GM19463 (cell line): ENCODE results near the gene SCN1B.

Experiments used
- ATAC-seq: cut with Tn5 transposase; IDR thresholded peaks from one replicate; pipeline ENCODE4 v1.9.1; 2021; ENCODE audit warnings: mild to moderate bottlenecking, moderate library complexity; ENCODE audit not compliant: unreplicated experiment

The SCN1B gene

DNA sequence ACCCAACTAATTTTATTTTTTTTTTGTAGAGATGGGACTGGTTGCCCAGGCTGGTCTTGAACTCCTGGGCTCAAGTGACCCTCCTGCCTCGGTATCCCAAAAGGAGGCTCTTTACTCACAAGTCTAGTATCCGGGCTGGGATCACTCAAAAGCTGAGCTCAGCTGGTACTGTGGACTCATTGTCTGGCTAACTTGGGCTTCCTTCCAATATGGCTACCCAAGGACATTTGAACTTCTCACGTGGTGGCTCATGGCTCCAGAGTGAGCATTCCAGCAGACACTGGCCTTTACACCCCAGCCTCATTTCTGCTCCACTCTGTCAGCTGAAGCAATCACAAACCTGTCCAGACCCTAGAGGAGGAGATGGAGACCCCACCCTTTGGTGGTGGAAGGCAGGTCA, 40.2 kb downstream of the SCN1B start:
- ATAC-seq, result no peak

DNA sequence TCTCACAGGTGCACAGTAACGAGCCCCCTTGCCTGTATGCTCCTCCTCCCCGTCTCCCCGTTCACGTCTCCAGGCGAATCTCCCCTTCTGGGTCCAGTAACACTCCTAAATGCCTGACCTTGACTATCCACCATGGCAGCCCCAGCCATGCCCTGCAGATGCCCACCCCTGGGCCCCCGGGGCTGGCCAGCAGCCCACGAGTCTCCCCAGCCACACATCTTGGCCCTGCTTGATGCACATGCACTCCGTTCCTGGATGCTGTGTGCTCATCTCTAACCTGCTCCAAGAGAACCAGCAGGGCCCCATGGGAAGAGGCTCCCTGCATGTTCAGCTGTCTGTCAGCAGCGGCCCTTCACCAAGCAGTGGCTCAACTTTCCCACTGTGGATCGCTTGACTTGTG, 43.2 kb downstream of the SCN1B start:
- no peak for ATAC-seq

DNA sequence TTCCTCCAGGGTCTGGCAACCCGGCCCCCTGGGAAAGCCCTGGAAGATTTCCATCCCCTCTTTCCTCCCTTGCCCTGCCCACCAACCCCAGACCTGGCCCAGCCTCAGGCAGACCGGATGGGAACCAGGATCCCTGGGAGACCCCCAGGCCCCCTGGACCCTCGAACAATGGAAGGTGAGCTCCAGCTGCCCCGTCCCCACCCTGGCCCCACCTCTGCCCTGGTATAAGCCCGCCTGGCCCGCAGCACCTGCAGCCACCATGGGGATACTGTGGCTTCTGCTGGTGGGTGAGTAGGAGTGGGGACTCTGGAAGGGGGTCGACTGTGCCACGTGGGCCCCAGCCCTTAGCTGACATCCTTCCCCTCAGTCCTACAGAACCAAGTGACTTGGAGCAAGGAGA, 43.7 kb downstream of the SCN1B start:
- ATAC-seq, result no peak

DNA sequence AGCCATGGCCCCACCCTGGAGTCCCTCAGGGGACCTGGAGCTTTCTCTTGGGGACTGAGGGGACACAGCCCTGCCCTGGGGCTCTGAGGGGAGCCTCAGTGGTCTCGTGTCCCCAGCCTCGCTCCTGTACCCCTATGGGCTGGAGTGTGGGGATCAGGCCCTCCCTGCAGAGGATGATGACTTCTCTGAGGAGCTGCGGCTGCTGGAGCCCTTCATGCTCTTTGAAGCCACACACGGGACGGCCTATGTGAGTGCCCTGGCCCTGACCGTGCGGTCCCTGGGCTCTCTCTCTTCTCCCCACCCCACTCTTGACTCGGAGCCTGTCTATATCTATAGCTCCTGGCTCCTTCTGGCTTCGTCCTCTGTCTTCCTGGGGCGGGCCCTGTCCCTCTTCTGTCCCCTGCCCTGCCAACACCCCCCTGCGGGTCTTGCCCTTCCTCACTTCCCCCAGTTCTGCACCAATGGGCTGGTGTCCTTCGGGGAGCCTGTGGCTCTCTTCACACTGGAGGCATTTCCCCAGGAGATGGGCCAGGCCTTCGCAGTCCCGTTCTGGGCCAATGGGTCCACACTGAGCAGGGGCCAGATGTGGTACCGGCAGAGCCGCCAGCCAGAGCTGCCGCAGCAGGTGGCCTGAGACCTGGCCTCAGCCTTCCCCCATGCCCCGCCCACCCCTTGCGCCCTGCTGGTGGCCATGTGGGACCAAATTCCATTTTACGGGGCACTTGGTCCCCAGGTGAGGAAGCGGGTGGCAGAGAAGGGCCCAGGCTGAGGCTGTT, 44.3 kb downstream of the SCN1B start:
- ATAC-seq, result no peak

GRCh38 chr19:35075202-35076025, 45.1 kb downstream of the SCN1B start:
- no peak for ATAC-seq

DNA sequence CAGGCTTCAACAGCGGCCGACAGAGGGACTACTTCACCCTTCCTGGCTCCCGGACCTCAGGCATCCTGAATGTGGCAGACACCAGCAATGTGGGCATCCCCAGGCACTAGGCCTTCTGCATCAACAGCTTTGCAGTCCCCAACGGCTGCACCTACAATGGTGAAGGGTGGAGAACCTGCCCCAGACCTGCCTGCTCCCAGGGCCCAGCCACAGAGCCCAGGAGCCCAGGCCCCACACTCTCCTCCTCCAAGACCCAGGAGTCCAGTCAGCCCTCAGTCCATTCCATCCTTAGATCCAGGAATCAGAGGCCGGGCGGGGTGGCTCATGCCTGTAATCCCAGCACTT, 45.7 kb downstream of the SCN1B start:
- ATAC-seq, result no peak

DNA sequence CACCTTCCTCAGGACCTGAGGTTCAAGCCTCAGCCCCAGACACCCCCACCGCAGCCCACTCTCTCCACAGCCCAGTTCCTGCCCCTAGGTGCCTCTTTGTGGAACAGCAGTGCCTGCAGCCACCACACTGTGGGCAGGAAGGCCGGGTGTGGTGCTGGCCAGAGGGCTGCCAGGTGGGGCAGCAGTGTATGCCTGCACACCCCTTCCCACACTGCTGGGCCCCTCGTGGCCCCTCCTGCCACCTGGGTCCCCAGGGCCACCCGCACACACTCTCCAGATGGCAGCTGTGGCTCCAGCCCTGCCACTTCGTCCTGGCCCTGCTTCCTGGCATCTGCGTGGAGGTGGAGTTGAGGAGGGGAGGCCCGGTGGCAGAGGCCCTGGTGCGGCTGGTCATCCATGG, 46.4 kb downstream of the SCN1B start:
- ATAC-seq, result no peak

GRCh38 chr19:35077411-35078223, 47.3 kb downstream of the SCN1B start:
- no peak for ATAC-seq

GRCh38 chr19:35079826-35080225, 49.6 kb downstream of the SCN1B start:
- no peak for ATAC-seq

- no peak for ATAC-seq
These were observed 50.4 kb downstream of the SCN1B start for GRCh38 chr19:35080613-35081170.

DNA sequence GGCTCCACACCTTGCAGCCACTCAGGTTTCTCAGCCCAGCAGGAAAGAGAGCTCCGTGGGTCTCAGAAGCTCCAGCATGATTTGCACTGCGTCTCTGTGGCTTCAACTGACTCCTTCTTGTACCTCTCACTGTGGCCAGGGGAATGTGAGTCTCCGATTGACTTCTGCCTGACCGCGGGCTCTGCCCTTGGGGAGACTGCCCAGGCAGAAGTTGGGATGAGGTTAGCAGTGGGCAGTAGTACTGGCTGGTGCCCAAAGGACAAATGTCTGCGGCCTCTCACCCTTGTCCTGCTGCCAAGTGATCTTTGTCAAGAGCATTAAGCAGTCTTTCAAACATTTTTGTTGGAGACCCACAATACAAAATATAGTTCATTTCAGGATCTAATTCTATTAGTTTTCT, 50.9 kb downstream of the SCN1B start:
- no peak for ATAC-seq

GRCh38 chr19:35083691-35084508, 53.6 kb downstream of the SCN1B start:
- ATAC-seq, result no peak

- no peak for ATAC-seq
These were observed 54.2 kb downstream of the SCN1B start for GRCh38 chr19:35084509-35084762.

DNA sequence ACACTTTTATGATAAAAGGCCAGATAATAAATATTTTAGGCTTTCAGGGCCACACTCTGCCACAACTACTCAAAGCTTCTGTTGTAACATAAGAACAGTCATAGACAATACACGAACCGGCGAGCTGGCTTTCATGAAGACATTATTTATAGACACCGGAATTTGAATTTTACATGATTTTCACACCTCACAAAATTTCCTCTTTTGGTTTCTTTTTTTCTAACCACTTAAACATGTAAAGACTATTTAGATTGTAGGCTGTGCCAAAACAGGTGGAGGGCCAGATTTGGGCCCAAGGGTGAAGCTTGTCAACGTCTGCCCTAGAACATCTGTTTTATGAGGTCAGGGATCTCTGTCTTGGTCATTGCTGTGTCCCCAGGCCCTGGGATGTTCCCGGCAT, 55.7 kb downstream of the SCN1B start:
- ATAC-seq, result no peak

GRCh38 chr19:35086455-35086854, 56.2 kb downstream of the SCN1B start:
- ATAC-seq, result no peak

GRCh38 chr19:35087393-35087792, 57.1 kb downstream of the SCN1B start:
- ATAC-seq, result no peak

GRCh38 chr19:35088131-35088913, 58.1 kb downstream of the SCN1B start:
- no peak for ATAC-seq

GRCh38 chr19:35089554-35089953, 59.3 kb downstream of the SCN1B start:
- ATAC-seq, result no peak
